Brain microvascular endothelial cell (primary cell): ENCODE data around the gene NRXN2.

ENCODE experiments used
- DNase-seq: peaks from one replicate; pipeline ENCODE4 v3.0.0-alpha.2; 2020
- H3K27ac ChIP-seq: fragments of 250-450 bp; sonication (Bioruptor Pico); 2 replicates; pipeline ENCODE4 v1.5.1; 2020; ENCODE audit warnings: mild to moderate bottlenecking, moderate library complexity
- H3K27me3 ChIP-seq: fragments of 250-450 bp; sonication (Bioruptor Pico); replicated peaks from 2 replicates; pipeline ENCODE4 v1.5.1; 2020; ENCODE audit warnings: mild to moderate bottlenecking
- H3K36me3 ChIP-seq: fragments of 250-450 bp; sonication (Bioruptor Pico); replicated peaks from 2 replicates; pipeline ENCODE4 v1.5.1; 2020; ENCODE audit warnings: mild to moderate bottlenecking
- H3K4me3 ChIP-seq: 2 replicates; pipeline ENCODE4 v1.5.1; 2011; ENCODE audit warnings: low read depth, mild to moderate bottlenecking, control low read depth, low read length, moderate library complexity
- CTCF ChIP-seq: IDR thresholded peaks from 2 replicates; pipeline ENCODE4 v1.5.1; 2011; ENCODE audit warnings: low read depth, mild to moderate bottlenecking, moderate library complexity, low read length, control low read depth, inconsistent platforms; ENCODE audit errors: missing control alignments
- in situ Hi-C: cut with HindIII; loops from 2 replicates; pipeline ENCODE4 v1.10.0; 2017; ENCODE audit warnings: low sequenced_read_pairs, low pct_ligation_motif_present

Gene NRXN2

GRCh38 chr11:64590763-64591221 is 132.2 kb downstream of the NRXN2 start, which contains the start of gene SLC22A12:
Gene SLC22A12 (plus strand): TSS chr11:64591220. CDS start chr11:64591557, 337 bp downstream.
- in situ Hi-C loops = no loop called here

DNA sequence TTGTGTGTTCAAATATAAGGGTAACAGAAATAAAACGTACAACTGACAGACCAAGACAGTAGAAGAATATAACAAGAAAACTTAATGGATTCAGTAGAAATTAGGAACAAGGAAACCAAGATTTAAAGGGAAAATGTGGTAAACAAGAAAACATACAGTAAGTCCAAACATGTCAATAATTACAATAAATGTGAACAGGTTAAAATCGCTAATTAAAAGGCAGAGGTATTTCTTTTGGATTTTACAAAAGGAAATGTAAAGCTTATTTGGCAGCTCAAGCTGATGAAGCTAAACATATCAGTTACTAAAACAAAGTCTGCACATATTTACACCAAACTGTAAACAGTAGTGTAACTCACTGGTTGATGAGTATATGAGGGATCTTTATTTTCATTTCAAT is 134.3 kb downstream of the NRXN2 start:
- no peak for DNase-seq
- no peaks in the 10 kb centered on the region for H3K36me3 ChIP-seq
- no peak overlapping the region for H3K4me3 ChIP-seq
- in situ Hi-C loops = no loop called here
- TF ChIP-seq CTCF = no peak
- H3K27ac ChIP-seq = no peak overlapping the region
- H3K27me3 ChIP-seq = no peaks in the 10 kb centered on the region

More at GRCh38 chr11:64590763-64591221, 132.2 kb downstream of the NRXN2 start, which contains the start of gene SLC22A12:
- DNase-seq = no peak
- Histone ChIP-seq H3K4me3 (no peak within 1 kb of the TSS), H3K27ac (no peak within 1 kb of the TSS), H3K27me3 (no peaks in the 10 kb centered on the region), H3K36me3 (no peaks in the 10 kb centered on the region)
- no peak for TF ChIP-seq CTCF

GRCh38 chr11:64586366-64586765 is 136.6 kb downstream of the NRXN2 start:
- in situ Hi-C loops = no loop called here
- H3K27me3 ChIP-seq = no peaks in the 10 kb centered on the region
- H3K27ac ChIP-seq = no peak overlapping the region
- no peak for DNase-seq
- TF ChIP-seq CTCF = no peak
- H3K36me3 ChIP-seq = no peaks in the 10 kb centered on the region
- no peak overlapping the region for H3K4me3 ChIP-seq

GRCh38 chr11:64585150-64585549 is 137.8 kb downstream of the NRXN2 start:
- TF ChIP-seq CTCF = no peak
- Histone ChIP-seq H3K36me3 (no peaks in the 10 kb centered on the region), H3K27ac (no peak overlapping the region), H3K4me3 (no peak overlapping the region), H3K27me3 (no peaks in the 10 kb centered on the region)
- in situ Hi-C loops = no loop called here
- DNase-seq = no peak

DNA sequence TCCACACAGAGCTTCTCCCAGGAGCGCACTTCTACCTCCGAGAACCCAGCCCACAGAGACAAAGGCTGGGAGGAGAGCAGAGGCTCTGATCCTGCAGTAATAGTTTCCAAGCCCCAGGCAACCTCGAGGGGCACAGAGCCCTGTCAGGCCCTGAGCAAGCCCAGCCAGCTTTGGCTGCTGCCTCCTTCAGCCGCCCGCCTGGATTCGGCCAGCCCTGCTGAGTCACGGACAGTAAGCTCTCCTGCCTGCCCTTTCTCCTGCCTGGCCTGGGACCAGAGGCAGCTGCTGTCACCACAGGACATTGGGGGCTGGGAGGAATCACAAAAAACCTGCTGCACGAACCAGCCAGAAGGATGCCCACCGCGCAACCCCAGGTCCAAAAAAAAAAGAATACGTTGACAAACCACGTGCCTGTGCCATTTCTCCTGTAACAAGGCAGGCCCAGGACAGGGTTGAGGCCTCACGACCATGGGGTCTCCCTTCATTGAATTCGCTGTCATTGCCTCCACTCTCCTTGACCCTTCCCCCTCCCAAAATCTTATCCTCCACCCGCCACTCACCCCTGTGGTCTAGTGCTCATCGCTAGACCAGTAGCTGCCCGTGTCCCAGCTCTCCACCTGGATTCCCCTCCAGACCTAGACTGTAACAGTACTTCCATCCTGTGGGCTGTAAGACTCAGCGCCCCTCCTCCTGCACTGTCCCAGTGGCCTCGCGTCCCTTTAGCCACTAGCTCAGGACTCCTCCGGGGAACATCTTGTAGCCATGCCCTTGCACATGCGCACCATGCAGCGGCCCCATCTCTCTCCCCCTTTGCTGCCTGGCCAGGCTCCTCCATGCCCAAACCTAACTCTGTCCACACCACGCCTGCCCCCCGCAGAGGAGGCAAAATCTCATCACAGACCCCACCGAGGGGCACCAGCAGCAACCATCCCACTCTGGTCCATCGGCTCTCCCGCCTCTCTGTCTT is 139.4 kb downstream of the NRXN2 start:
- H3K27me3 ChIP-seq = no peaks in the 10 kb centered on the region
- no peak for TF ChIP-seq CTCF
- in situ Hi-C loops = no loop called here
- no peak overlapping the region for H3K27ac ChIP-seq
- no peak for DNase-seq
- no peaks in the 10 kb centered on the region for H3K36me3 ChIP-seq
- H3K4me3 ChIP-seq = no peak overlapping the region
